Glomerular visceral epithelial cell (primary cell): ENCODE results near the gene SH3GL2.

ENCODE experiments used
- DNase-seq: peaks from one replicate; pipeline ENCODE4 v3.0.0-alpha.2; 2016; ENCODE audit errors: extremely low spot score

SH3GL2 gene

GRCh38 chr9:17658237-17658636, 79.4 kb downstream of the SH3GL2 start:
- no peak for DNase-seq

- DNase-seq: no peak
These were observed 81.3 kb downstream of the SH3GL2 start for GRCh38 chr9:17660158-17660557.

GRCh38 chr9:17665450-17665849, 86.6 kb downstream of the SH3GL2 start:
- no peak for DNase-seq

GRCh38 chr9:17669206-17669605, 90.3 kb downstream of the SH3GL2 start:
- no peak for DNase-seq

GRCh38 chr9:17682684-17683083, 103.8 kb downstream of the SH3GL2 start:
- no peak for DNase-seq

- DNase-seq: no peak
These were observed 110.0 kb downstream of the SH3GL2 start for GRCh38 chr9:17688834-17689233.

- DNase-seq: no peak
These were observed 115.5 kb downstream of the SH3GL2 start for GRCh38 chr9:17694336-17694735.

- no peak for DNase-seq
These were observed 116.6 kb downstream of the SH3GL2 start for GRCh38 chr9:17695482-17695881.

- DNase-seq: no peak
These were observed 120.9 kb downstream of the SH3GL2 start for GRCh38 chr9:17699615-17700330.

GRCh38 chr9:17706347-17706746, 127.5 kb downstream of the SH3GL2 start:
- DNase-seq: no peak

GRCh38 chr9:17719053-17719452, 140.2 kb downstream of the SH3GL2 start:
- DNase-seq: no peak

- DNase-seq: no peak
These were observed 143.1 kb downstream of the SH3GL2 start for GRCh38 chr9:17721954-17722353.

- no peak for DNase-seq
These were observed 144.8 kb downstream of the SH3GL2 start for GRCh38 chr9:17723656-17724055.

- DNase-seq: no peak
These were observed 146.6 kb downstream of the SH3GL2 start for GRCh38 chr9:17725399-17726010.

GRCh38 chr9:17726298-17726697, 147.4 kb downstream of the SH3GL2 start:
- no peak for DNase-seq

GRCh38 chr9:17730899-17731298, 152.0 kb downstream of the SH3GL2 start:
- no peak for DNase-seq

GRCh38 chr9:17731308-17731707, 152.4 kb downstream of the SH3GL2 start:
- DNase-seq: no peak

- DNase-seq: no peak
These were observed 155.8 kb downstream of the SH3GL2 start for GRCh38 chr9:17734674-17735073.

- no peak for DNase-seq
These were observed 157.0 kb downstream of the SH3GL2 start for GRCh38 chr9:17735859-17736258.

GRCh38 chr9:17739022-17739421, 160.2 kb downstream of the SH3GL2 start:
- no peak for DNase-seq

GRCh38 chr9:17739736-17740135, 160.9 kb downstream of the SH3GL2 start:
- no peak for DNase-seq

- no peak for DNase-seq
These were observed 163.2 kb downstream of the SH3GL2 start for GRCh38 chr9:17742067-17742466.

- DNase-seq: no peak
These were observed 165.9 kb downstream of the SH3GL2 start for GRCh38 chr9:17744786-17745185.

- DNase-seq: no peak
These were observed 171.4 kb downstream of the SH3GL2 start for GRCh38 chr9:17750269-17750668.
